Subcutaneous adipose tissue (tissue), 4 donors: Measurements from ENCODE around the gene PRM3. TPM values are rescaled to one million over a fixed set of nuclear protein-coding genes. Genes with fewer than 3 reads are reported as not detected.

Experiments used
- total RNA-seq, 4 donors: library from RNA; depleted of rRNA; stranded (reverse); fragments of >200 nt; gene quantifications; one replicate each; pipeline ENCODE4 v1.1.0, GENCODE V29; 2016
- TF ChIP-seq, protein P1 (sequence below): fragments of 450-650 bp; IDR thresholded peaks from one replicate; pipeline ENCODE4 v1.5.1; 2016; ENCODE audit warnings: low read depth, mild to moderate bottlenecking, control low read depth, antibody characterized with exemption, moderate library complexity

Gene PRM3
- total RNA-seq, 4 donors from 2014 or later = not detected

DNA sequence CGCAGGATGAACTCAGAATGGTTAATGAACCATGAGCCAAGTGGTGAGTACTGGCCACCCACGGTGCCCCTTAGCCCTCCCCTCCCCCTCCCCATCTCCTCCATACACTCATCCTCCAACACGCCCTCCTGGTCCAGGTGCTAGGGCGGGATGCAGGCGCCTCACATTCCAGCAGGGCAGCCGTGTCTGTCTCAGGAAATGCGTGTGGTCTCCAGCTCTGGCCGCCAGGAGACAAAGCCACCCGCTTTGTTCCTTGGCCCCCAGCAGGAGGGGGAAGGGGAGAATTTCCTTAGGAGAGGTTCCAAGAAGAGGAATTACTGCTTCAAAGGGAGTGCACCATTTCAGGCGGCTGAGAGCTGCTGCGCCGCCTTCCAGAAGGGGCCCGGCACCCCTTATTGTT is 42.1 kb upstream of the PRM3 start:
- TF ChIP-seq, protein P1, sequence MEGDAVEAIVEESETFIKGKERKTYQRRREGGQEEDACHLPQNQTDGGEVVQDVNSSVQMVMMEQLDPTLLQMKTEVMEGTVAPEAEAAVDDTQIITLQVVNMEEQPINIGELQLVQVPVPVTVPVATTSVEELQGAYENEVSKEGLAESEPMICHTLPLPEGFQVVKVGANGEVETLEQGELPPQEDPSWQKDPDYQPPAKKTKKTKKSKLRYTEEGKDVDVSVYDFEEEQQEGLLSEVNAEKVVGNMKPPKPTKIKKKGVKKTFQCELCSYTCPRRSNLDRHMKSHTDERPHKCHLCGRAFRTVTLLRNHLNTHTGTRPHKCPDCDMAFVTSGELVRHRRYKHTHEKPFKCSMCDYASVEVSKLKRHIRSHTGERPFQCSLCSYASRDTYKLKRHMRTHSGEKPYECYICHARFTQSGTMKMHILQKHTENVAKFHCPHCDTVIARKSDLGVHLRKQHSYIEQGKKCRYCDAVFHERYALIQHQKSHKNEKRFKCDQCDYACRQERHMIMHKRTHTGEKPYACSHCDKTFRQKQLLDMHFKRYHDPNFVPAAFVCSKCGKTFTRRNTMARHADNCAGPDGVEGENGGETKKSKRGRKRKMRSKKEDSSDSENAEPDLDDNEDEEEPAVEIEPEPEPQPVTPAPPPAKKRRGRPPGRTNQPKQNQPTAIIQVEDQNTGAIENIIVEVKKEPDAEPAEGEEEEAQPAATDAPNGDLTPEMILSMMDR = no peak

DNA sequence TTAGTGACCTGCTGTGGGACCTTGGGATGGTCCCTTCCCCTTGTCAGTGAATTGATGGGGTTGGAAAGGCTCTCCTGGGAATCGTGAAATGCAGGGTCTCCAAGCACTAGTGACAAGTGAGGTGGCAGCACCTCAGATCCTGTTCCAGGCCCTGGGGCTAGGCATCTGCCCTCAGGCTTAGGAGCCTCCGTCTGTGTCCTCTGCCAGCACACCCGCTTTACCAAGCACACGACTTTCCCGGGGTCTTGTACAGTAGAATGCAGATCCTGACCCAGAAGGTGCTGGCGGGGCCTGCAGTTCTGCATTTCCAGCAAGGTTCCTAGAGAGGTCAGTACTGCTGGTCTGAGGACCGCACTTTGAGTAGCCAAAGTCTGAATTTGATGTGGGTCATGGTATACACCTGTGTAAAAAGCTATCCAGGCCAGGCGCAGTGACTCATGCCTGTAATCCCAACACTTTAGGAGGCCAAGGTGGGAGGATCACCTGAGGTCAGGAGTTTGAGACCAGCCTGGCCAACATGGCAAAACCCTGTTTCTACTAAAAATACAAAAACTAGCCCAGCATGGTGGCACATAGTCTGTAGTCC is 41.0 kb upstream of the PRM3 start:
- TF ChIP-seq, protein P1 = no peak

DNA sequence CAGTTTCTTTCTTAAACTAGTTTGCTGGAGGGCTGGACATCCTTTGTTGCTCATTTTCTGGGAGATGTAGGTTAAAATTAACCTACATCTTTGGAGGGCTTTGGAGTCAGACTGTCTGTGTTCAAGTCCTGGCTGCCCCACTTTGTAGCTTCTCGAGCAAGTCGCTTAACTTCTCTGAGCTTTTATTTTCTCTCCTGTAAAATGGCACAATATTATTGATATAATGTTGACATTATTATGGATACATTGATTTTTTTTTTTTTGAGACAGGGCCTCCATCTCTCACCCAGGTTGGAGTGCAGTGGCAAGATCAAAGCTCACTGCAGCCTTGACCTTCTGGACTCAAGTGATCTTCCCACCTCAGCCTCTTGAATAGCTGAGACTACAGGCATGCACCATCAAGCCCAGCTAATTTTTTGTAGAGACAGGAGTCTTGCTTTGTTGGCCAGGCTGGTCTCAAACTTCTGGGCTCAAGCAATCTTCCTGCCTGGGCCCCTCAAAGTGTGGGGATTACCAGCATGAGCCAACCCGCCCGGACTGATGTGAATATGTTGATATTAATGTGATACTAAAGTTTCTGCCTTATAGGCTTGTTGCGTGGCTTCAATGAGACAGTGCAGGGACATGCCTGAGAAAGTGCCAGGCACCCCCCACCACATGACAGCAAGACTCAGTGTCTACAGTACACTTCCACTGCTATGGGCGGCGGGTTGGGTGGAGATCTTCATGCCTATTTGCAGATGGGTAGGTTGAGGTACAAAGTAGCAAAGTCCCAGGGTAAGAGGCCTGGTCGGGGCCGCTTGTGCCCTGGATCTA is 40.3 kb upstream of the PRM3 start:
- TF ChIP-seq, protein P1 = no peak

DNA sequence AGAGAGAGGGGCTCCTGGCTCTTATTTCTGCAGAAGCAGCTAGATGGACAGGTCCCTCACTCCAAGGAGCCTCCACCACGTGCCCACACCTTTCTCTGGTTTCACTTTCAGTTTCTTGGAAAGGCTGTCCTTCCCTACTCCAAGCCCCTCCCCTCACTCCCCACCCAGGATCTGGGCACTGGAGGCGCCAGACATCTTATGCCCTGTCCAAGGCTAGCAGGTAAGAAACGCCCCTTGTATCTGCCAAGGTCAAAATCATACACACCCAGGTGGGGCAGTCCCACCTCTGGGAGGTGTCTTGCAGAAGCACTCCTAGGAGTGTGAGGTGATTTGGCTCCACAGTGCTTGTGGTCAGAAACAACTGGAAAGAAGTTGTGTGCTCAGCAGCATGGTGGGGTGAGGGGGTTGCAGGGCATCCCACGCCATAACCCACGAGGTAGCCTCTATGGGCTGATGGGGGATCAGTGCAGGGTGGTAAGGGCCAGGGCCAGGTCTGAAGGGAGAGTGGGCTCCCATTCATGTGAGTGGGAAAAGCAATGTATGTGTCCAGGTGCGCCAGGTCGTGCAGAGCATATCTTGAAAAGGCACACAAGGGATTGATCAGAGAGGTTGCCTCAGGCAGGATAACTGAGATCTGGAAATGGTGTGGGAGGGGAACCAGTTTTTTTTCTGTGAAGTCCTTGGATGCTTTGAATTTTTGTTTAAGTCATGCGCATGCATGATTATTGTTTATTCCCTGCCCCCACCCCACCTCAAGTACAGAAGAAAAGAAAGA is 39.5 kb upstream of the PRM3 start:
- TF ChIP-seq, protein P1 = no peak

DNA sequence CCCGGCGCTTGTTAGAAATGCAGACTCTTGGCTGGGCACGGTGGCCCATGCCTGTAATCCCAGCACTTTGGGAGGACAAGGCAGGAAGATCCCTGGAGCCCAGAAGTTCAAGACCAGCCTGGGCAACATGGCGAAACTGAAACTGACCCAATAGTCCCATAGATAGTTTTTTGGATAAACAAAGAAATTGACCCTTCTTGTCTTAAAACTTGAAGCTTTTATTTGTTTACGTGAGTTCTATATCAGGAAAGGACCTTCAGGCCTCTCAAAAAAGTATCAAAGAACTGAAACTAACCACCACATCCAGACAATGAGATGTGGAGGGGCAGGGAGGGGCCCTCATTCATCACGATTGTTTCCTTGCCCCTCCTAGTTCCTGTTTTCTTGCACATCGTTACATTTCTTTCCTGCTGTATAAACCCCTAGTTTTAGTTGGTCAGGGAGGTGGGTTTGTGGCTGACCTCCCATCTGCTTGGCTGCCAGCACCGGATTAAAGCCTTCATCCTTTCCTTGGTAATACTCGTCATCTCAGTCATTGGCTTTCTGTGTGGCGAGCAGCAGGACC is 37.6 kb upstream of the PRM3 start:
- TF ChIP-seq, protein P1 = no peak

DNA sequence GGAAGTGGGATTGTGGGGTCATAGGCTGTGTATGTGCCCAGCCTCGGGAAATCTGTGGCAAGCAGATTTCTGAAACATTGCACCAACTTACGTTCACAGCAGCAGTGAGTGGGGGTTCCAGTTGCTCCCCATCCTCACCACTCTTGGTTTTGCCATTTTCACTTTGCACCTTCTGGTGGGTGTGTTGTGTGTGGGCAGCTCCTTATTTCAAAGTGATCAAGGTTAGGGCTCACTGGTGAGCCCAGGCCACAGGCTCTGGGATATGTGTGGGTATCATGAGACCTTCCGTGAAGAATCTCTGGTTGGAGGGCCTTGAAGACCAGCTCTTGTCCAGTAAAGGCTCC is 37.2 kb upstream of the PRM3 start:
- TF ChIP-seq, protein P1 = no peak
